Right lobe of liver (tissue), 4 donors: ENCODE measurements around the gene COQ9.

Experiments used
- CTCF ChIP-seq, 4 donors: fragments of 200-600 bp in 3 of 4; fragments of 450-650 bp in 1 of 4; IDR thresholded peaks; one replicate each; pipeline versions ENCODE4 v1.5.1 to v1.8.0; 2016 to 2022; ENCODE audit warnings: antibody characterized with exemption in 4 of 4, mild to moderate bottlenecking in 2 of 4
- POLR2A ChIP-seq: fragments of 450-650 bp; IDR thresholded peaks from one replicate; pipeline ENCODE4 v1.6.1; 2017; ENCODE audit warnings: antibody characterized with exemption, mild to moderate bottlenecking
- donor health status: DM: no; HTN: no; CAD: no.
- donor health status: DM: no; HTN: no; CAD: no.
- donor health status: DM: no; HTN: yes; CAD: no.

- TF ChIP-seq CTCF (IDR thresholded peaks at IDR 0.05) (no peak), POLR2A (no peak)
Observed at GRCh38 chr16:57472665-57473060, 25.4 kb downstream of the COQ9 start.
